AG10803 (cell line): ENCODE measurements around the gene EYS.

Experiments
- DNase-seq: peaks from one replicate; pipeline ENCODE4 v3.0.0; 2010; ENCODE audit warnings: low read depth
- H3K4me3 ChIP-seq: 2 replicates; pipeline ENCODE4 v1.5.1; 2011; ENCODE audit warnings: mild to moderate bottlenecking, low read length, control low read depth
- TF ChIP-seq, protein P1 (sequence below): conservative IDR thresholded peaks from 2 replicates; pipeline ENCODE4 v1.5.1; 2011; ENCODE audit warnings: mild to moderate bottlenecking, low read length, control low read depth, inconsistent platforms

Gene EYS

DNA sequence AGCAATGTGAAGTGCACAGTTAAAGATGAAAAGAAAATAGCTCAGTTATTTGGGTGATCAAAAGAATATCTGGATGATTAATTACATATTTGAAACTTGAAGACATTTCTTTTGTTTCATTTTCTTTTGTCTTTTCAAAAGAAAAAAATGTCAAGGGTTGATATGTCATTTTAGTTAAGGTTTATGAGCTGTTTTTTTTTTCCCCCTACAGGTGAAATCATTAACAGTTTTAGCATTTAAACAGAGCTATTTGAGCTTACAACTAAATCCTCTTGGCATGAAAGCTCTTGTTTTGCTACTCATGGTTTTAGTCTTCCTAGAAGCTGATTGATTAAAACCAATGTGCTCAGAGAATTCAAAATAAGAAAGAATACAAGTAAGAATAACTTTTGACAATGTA is 1184.2 kb downstream of the EYS start:
- no peak overlapping the region for H3K4me3 ChIP-seq
- TF ChIP-seq, protein P1, sequence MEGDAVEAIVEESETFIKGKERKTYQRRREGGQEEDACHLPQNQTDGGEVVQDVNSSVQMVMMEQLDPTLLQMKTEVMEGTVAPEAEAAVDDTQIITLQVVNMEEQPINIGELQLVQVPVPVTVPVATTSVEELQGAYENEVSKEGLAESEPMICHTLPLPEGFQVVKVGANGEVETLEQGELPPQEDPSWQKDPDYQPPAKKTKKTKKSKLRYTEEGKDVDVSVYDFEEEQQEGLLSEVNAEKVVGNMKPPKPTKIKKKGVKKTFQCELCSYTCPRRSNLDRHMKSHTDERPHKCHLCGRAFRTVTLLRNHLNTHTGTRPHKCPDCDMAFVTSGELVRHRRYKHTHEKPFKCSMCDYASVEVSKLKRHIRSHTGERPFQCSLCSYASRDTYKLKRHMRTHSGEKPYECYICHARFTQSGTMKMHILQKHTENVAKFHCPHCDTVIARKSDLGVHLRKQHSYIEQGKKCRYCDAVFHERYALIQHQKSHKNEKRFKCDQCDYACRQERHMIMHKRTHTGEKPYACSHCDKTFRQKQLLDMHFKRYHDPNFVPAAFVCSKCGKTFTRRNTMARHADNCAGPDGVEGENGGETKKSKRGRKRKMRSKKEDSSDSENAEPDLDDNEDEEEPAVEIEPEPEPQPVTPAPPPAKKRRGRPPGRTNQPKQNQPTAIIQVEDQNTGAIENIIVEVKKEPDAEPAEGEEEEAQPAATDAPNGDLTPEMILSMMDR = no peak
- no peak for DNase-seq

DNA sequence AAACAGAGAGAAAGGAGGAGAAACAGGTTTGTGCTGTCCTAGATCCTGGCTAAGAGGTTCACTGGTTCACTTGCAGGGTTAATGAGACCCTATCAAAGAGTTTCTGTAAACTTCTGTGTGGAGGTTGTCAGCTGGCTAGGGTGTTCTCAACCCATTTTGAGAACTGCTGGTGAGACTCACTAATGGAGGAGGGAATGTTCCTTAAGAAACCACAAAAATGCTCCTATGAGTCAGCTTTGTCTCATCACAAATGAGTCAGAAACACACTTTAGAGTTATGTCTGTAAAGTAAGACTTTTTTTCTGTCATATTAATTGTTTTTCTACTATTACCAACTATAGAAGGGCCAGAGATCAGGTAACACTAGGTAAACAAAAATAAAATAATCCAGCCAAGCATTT is 1187.0 kb downstream of the EYS start:
- H3K4me3 ChIP-seq = no peak overlapping the region
- DNase-seq = peak; percentile 80
- TF ChIP-seq, protein P1 = no peak

DNA sequence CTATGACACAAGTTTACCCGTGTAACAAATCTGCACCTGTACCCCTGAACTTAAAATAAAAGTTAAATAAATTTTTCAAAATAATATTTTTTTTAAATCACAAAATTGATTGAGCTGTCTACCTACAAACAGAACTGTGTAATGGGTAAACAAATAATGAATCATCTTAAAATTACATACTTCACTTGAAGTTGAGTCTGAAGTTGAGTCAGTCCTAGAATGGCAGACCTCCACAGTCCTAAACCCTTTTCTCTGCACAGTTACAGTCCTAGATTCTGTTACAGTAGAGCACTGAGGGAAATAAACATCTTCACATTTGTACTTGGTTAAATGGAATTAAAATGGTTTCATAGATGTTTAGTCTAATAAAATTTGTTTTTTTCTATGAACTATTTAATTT is 1190.6 kb downstream of the EYS start:
- TF ChIP-seq, protein P1 = no peak
- no peak for DNase-seq
- no peak overlapping the region for H3K4me3 ChIP-seq

DNA sequence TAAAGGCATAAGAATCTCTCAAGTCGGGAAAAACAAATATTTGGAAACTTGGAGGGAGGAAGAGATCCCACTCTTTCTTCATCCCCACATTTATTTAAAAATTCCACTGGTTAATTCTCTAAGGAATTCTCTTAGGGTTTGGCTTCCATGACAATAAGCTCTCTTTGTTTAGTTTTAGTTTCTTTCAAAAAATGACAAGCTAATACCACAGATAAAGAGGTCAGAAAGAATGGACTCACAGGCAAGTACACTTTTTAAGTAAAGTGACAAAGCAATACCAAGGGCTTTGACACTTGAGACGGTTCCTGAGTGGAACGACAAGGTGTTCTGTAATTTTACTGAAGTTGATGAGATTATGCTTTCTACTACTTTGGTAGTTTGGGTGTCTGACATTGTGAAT is 1199.4 kb downstream of the EYS start:
- H3K4me3 ChIP-seq = no peak overlapping the region
- DNase-seq = no peak
- TF ChIP-seq, protein P1 = no peak

DNA sequence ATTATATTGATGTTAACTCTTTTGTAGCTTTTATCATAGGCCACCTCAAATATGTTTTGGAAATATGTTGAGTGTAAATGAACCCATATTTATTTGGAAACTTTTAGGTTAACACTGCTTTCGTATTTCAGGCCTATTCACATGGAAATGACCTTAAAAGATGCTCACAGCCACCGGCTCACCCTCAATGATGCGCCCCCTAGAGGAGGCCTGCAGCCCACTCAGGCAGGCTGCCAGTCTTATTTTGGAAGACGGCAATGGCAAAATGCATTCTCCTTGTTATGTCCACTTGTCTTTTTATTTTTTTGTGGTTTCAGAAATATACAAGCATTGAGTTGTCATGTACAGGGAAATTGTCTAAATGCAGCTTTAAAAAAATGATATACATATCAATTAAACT is 1201.7 kb downstream of the EYS start:
- H3K4me3 ChIP-seq = no peak overlapping the region
- TF ChIP-seq, protein P1 = peak; percentile 25
- DNase-seq = no peak

DNA sequence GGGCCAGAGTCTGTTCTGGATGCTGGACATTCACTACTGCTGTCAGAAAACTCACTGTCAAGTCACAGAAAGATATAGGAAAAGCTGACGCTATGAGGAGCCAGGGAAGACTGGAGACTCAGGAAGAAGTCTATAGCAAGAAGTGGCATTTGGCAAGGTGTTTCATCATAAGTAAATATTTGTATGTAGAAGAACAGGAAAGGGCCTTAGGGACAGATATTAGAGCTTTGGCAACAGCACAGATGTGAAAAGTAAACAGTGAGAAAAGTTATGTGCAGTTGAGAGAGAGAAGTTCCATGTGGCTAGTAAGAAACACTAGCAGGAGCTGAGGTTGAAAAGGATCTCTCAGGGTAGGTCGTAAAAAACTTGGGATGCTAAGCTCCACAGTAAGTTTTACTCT is 1202.5 kb downstream of the EYS start:
- DNase-seq = no peak
- TF ChIP-seq, protein P1 = no peak
- no peak overlapping the region for H3K4me3 ChIP-seq

DNA sequence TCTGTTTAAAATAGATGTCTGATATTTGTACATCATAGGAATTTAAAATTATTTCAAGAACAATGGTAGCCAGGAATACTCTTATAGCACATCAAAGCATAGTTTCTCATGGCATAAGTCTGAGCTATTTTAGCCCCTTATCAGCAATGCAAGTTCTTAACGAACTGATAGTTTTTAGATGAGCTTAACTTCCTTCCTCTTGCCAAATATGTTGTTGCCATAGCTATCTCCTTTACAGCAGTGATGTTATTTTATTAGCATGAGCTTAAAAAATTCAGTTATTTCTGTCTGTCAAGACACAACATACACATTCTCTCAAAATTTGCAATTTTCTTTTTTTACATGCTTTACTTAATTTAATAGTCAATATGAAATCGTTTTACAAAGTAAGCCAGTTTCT is 1204.2 kb downstream of the EYS start:
- TF ChIP-seq, protein P1 = no peak
- no peak overlapping the region for H3K4me3 ChIP-seq
- no peak for DNase-seq
